HUES6 (cell line): Measurements from ENCODE around the gene CHAT.

ENCODE experiments used
- H3K27ac ChIP-seq: 2 replicates; pipeline ENCODE4 v1.7.0; 2013; ENCODE audit warnings: low read depth, mild to moderate bottlenecking, low read length, inconsistent platforms
- H3K27me3 ChIP-seq: 2 replicates; pipeline ENCODE4 v1.6.1; 2013; ENCODE audit warnings: low read length; ENCODE audit not compliant: control insufficient read depth, insufficient read depth
- H3K36me3 ChIP-seq: 2 replicates; pipeline ENCODE4 v1.6.1; 2013; ENCODE audit warnings: low read length; ENCODE audit not compliant: control insufficient read depth, insufficient read depth
- H3K4me1 ChIP-seq: 2 replicates; pipeline ENCODE4 v1.6.1; 2013; ENCODE audit warnings: low read length; ENCODE audit not compliant: control insufficient read depth, insufficient read depth
- H3K4me3 ChIP-seq: 2 replicates; pipeline ENCODE4 v1.5.1; 2013; ENCODE audit warnings: low read depth, low read length
- H3K9ac ChIP-seq: one replicate; pipeline ENCODE4 v1.6.1; 2013; ENCODE audit warnings: mild to moderate bottlenecking, low read length
- H3K9me3 ChIP-seq: 2 replicates; pipeline ENCODE4 v1.6.1; 2013; ENCODE audit warnings: low read depth, low read length; ENCODE audit not compliant: control insufficient read depth, insufficient read depth

Gene CHAT

DNA sequence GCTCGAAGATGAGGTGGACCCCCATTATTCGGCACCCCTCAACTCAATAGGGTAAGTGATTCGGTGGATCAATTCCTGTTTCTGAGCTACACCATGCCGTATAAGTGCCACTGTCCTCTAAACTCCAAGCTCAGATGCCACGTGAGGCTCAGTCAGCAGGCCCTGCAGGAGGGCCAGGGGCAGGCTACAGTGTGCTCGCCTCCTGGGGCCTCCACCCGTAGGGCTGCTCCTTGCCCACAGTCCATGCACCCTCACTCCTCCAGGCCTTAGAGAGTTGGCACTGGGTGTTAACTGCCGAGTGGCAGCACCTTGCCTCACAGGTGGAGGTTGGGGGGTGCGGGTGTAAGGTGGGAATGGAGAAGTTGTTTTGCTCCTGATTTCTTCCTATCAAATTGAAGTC is 77.8 kb downstream of the CHAT start:
- Histone ChIP-seq H3K4me1 (peaks cover 35% of the 10 kb centered on the region), H3K27me3 (peaks cover 96% of the 10 kb centered on the region), H3K36me3 (no peaks in the 10 kb centered on the region), H3K4me3 (no peak overlapping the region), H3K9ac (no peak overlapping the region), H3K9me3 (peaks cover 16% of the 10 kb centered on the region), H3K27ac (no peak overlapping the region)

DNA sequence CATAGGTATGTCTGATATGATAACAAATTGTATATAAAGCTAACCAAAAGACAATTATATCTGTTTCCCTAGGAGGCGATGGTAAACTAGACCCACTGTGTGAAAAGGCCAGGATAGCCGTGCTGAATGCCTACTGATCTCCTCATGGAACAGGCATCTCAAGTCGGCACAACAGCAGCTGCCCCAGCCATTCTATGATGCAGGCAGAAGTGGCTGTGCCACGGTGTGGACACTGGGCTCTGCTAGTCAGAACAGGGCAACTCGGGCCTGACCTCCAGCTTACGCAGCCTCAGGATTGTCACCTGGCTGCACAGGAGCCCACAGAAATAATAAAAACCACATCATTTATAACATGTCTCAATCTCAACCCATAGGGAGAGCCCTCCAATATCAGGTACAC is 80.6 kb downstream of the CHAT start:
- H3K27ac ChIP-seq = no peak overlapping the region

DNA sequence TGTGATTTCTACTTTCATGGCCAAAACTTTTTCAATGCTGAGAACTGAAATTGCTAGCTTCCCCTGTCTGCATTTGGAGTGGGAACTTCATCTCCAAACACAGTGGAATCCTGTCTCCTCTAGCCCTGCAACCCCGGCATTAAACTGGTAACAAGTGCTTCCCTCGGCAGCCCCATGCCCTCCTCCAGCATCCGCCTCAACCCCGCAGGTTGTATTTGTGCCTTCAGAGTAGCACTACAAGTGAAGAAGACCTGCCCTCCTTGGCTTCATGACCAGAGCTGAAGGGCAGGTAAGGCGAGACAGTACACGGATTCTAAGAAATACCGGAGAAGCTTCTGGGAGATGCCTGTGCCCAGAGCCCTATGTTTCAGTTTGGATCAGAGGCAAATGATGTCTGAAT is 82.5 kb downstream of the CHAT start:
- Histone ChIP-seq H3K9me3 (0 out of 2 replicates have a peak, but pooled peaks cover 5% of the 10 kb centered on the region), H3K27me3 (peaks cover 68% of the 10 kb centered on the region), H3K36me3 (no peaks in the 10 kb centered on the region), H3K27ac (no peak overlapping the region), H3K4me1 (peaks cover 10% of the 10 kb centered on the region), H3K4me3 (no peak overlapping the region), H3K9ac (no peak overlapping the region)

More for the DNA sequence above, 80.6 kb downstream of the CHAT start:
- no peak overlapping the region for H3K9ac ChIP-seq
- H3K4me3 ChIP-seq = no peak overlapping the region
- H3K4me1 ChIP-seq = peaks cover 20% of the 10 kb centered on the region
- no peaks in the 10 kb centered on the region for H3K36me3 ChIP-seq
- H3K9me3 ChIP-seq = 0 out of 2 replicates have a peak, but pooled peaks cover 5% of the 10 kb centered on the region
- H3K27me3 ChIP-seq = peaks cover 80% of the 10 kb centered on the region

GRCh38 chr10:49698679-49699078 is 84.8 kb downstream of the CHAT start:
- H3K27ac ChIP-seq = no peak overlapping the region
- H3K36me3 ChIP-seq = no peaks in the 10 kb centered on the region
- peaks cover 5% of the 10 kb centered on the region for H3K4me1 ChIP-seq

DNA sequence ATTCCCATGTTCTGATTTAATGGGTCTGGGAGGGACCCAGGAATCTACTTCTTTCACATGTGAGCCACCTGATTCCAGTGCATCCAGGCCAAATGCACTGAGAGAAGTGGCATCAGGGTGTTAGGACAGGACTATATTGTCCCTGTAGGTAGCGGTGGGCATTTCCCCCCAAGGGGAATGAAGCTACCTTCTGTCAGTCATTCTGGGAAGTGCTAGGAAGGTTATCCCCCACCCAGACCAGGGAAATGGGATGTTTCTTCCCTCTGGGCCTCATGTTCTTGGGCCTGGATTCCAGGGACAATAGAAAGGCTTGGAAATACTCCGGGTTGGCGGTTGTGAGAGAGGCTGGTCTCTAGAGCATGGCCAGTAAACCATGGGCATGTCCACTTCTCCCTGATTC is 86.4 kb downstream of the CHAT start:
- Histone ChIP-seq H3K36me3 (no peaks in the 10 kb centered on the region), H3K4me3 (no peak overlapping the region), H3K9ac (no peak overlapping the region), H3K27ac (no peak overlapping the region), H3K9me3 (peaks cover 3% of the 10 kb centered on the region; the same call in 1 of the 2 replicates), H3K4me1 (peaks cover 5% of the 10 kb centered on the region), H3K27me3 (peaks cover 29% of the 10 kb centered on the region)

More at GRCh38 chr10:49698679-49699078, 84.8 kb downstream of the CHAT start:
- peaks cover 44% of the 10 kb centered on the region for H3K27me3 ChIP-seq
- no peaks in the 10 kb centered on the region for H3K9me3 ChIP-seq
- H3K9ac ChIP-seq = no peak overlapping the region
- no peak overlapping the region for H3K4me3 ChIP-seq

DNA sequence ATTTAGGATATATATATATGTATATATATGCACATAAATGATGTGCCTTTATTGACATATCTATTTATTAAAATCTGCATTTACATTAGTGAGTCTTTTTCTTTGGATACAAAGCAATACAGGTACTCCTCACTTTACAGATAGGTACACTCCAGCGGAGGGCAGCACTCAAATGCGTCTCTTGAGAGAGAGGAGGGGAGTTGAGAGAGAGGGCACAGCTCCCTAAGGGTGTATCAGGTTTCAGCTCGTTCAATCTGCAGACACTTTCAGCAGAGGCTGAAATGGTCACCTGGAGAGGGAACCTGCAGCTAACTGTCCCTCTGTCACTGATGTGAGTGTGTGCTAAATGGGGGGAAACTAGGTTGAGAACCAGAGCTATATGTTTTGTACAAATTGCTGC is 87.2 kb downstream of the CHAT start:
- Histone ChIP-seq H3K4me3 (no peak overlapping the region), H3K4me1 (peaks cover 5% of the 10 kb centered on the region), H3K27me3 (peaks cover 23% of the 10 kb centered on the region), H3K27ac (no peak overlapping the region), H3K9ac (no peak overlapping the region), H3K9me3 (peaks cover 5% of the 10 kb centered on the region; the same call in 1 of the 2 replicates), H3K36me3 (no peaks in the 10 kb centered on the region)

DNA sequence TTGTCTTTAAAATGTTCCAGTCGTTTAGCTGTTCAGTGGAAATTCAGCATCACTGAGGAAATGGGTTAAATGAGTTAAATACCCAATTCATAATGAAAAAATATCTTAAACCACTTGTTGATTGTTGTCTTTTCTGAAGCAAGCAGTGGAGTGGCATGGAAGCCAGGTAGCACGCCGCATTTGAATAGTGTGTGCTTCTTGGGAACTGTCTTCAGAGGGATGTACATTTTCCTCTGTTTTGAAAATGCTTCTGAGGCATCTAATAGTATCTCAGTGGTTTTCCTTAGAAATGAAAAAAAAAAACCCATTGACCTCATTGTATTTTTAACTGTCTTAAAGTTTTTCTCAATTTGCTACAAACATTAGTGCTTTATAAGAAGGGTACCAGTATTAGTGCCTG is 93.7 kb downstream of the CHAT start:
- no peak overlapping the region for H3K27ac ChIP-seq
- no peaks in the 10 kb centered on the region for H3K36me3 ChIP-seq
- H3K9me3 ChIP-seq = peaks cover 5% of the 10 kb centered on the region; the same call in 1 of the 2 replicates
- 0 out of 2 replicates have a peak, but pooled peaks cover 3% of the 10 kb centered on the region for H3K27me3 ChIP-seq
- H3K9ac ChIP-seq = no peak overlapping the region
- no peaks in the 10 kb centered on the region for H3K4me1 ChIP-seq
- H3K4me3 ChIP-seq = no peak overlapping the region

DNA sequence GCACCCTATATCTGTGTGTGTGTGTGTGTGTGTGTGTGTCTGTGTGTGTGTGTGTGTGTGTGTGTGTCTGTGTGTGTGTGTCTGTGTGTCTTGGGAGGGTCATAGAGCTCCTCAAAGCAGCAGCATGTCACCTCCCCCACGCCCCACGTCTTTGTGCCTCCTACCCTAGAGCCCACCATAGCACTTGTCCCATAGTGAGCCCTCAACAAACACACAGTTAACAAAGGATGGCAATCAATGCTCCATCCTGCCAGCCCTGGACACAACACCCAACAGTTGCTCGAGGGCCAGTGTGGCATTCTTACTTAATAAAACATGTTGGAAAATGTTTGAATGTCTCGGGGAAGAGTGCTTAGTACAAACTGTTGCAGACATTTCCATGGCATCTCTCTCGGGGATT is 96.1 kb downstream of the CHAT start:
- no peaks in the 10 kb centered on the region for H3K36me3 ChIP-seq
- peaks cover 8% of the 10 kb centered on the region for H3K9me3 ChIP-seq
- H3K4me1 ChIP-seq = no peaks in the 10 kb centered on the region
- no peak overlapping the region for H3K4me3 ChIP-seq
- no peak overlapping the region for H3K27ac ChIP-seq
- H3K9ac ChIP-seq = no peak overlapping the region
- H3K27me3 ChIP-seq = 0 out of 2 replicates have a peak, but pooled peaks cover 3% of the 10 kb centered on the region

DNA sequence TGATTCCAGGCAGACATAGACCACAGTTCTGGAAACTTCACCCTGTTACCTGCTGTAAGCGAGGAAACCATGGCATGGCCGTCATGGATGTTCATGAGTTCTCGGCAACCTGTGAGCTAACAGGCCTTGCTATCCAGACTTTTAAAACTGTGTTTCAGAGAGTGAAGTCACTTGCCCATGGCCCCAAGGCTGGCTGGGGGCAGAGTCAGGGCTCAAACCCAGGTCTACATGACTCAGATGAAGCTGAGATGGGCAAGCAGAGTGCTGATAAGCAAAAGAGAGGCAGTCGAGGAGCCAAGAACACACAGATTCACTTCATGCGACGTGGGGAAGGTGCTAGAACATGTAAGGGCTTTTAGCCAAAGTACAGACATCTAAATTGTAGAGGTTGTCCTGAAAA is 97.1 kb downstream of the CHAT start:
- Histone ChIP-seq H3K27ac (no peak overlapping the region), H3K4me1 (no peaks in the 10 kb centered on the region), H3K9ac (no peak overlapping the region), H3K36me3 (no peaks in the 10 kb centered on the region), H3K4me3 (no peak overlapping the region), H3K27me3 (0 out of 2 replicates have a peak, but pooled peaks cover 3% of the 10 kb centered on the region), H3K9me3 (peaks cover 7% of the 10 kb centered on the region)

DNA sequence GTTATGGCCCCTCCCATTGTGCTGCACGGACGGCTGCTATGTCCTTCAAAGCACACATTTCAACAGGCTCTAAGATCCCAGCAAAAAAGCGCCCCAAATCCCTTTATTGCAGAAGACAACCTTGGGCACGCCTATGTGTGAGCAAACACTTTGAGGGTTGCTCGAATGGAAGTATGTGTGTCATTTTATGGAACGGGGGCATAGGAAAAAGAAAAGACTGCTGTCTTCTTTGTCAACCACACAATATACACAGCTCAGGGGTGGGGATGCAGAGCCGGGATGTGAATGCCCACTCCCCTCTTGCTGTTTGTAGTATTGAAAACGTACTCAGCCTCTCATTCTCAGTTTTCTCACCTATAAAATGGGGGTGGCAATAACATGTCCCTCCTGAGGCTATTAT is 97.6 kb downstream of the CHAT start:
- Histone ChIP-seq H3K27me3 (0 out of 2 replicates have a peak, but pooled peaks cover 3% of the 10 kb centered on the region), H3K4me3 (no peak overlapping the region), H3K9me3 (peaks cover 7% of the 10 kb centered on the region; the same call in 1 of the 2 replicates), H3K27ac (no peak overlapping the region), H3K9ac (no peak overlapping the region), H3K36me3 (no peaks in the 10 kb centered on the region), H3K4me1 (no peaks in the 10 kb centered on the region)

DNA sequence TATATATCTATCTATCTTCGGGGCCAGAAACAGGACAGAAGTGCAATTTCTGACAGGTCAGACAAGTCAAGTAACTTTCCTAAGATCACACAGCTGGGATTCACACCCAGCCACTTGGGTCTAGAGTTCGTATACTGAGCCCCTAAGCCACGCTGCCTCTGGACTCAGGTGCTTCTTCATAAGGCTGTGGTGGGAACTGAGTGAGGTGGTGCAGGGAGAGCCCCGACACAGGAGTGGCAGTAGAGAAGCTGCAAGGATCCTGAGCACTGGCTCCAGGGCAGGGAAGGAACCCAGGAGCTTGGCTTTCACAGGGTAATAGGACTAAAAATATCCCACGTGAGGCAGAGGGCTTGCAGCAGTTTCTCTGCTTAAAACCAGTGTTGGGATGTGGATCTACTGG is 99.4 kb downstream of the CHAT start:
- Histone ChIP-seq H3K9me3 (peaks cover 7% of the 10 kb centered on the region; the same call in 1 of the 2 replicates), H3K4me1 (no peaks in the 10 kb centered on the region), H3K27me3 (0 out of 2 replicates have a peak, but pooled peaks cover under 1% of the 10 kb centered on the region), H3K9ac (no peak overlapping the region), H3K27ac (no peak overlapping the region), H3K36me3 (no peaks in the 10 kb centered on the region), H3K4me3 (no peak overlapping the region)
